Right ventricle myocardium inferior (tissue), 1 donor: ENCODE data around the gene BPIFA3. TPM values are rescaled to one million over a fixed set of nuclear protein-coding genes. Genes with fewer than 3 reads are reported as not detected.

ENCODE experiments used
- ATAC-seq: fragments of 200-7000 bp; cut with Tn5 transposase; one replicate; pipeline ENCODE4 v1.9.1; 2020; ENCODE audit warnings: mild to moderate bottlenecking, moderate library complexity
- DNase-seq: peaks from one replicate; pipeline ENCODE4 v3.0.0; 2021; ENCODE audit errors: missing footprints
- intact Hi-C: fragments of 100-400 bp; cut with DNase I; formaldehyde crosslinking; loops from one replicate; pipeline ENCODE4 v1.11.0; 2022
- total RNA-seq: library from RNA; stranded (reverse); fragmentation: NEBNext Ultra II Directional; extraction: Animal tissue kit (Norgen Biotek cat#: 25700); gene quantifications from one replicate; pipeline ENCODE4 v1.2.1, GENCODE V29; 2021
- donor health status: DM: no; HTN: yes; CAD: no; lungs with severe emphysema.

Gene BPIFA3
- total RNA-seq, 1 donor from 2014 or later, result not detected

- intact Hi-C loops, result no loop called here
- DNase-seq (no peak), ATAC-seq (no peak)
Observed at GRCh38 chr20:33209789-33210188, 7.4 kb upstream of the BPIFA3 start.

GRCh38 chr20:33210371-33210770 lies 6.8 kb upstream of the BPIFA3 start:
- intact Hi-C loops, result no loop called here
- DNase-seq, result no peak
- ATAC-seq, result no peak

- DNase-seq (no peak), ATAC-seq (no peak)
- intact Hi-C loops, result no loop called here
Observed at GRCh38 chr20:33211817-33212424, 5.2 kb upstream of the BPIFA3 start.

- no peak for ATAC-seq
- intact Hi-C loops, result loop anchor here (10.0 kb wide), 1 partner anchor 60 kb away; the partner anchor contains the start of gene BPIFB1
Observed at GRCh38 chr20:33224399-33224798, 7.2 kb downstream of the BPIFA3 start.

GRCh38 chr20:33229843-33230242 lies 12.7 kb downstream of the BPIFA3 start:
- ATAC-seq (no peak), DNase-seq (no peak)
- intact Hi-C loops, result loop anchor here (10.0 kb wide), 1 partner anchor 55 kb away; the partner anchor contains the start of gene BPIFB1

More at GRCh38 chr20:33224399-33224798, 7.2 kb downstream of the BPIFA3 start:
- no peak for DNase-seq

- intact Hi-C loops, result no loop called here
- DNase-seq (no peak), ATAC-seq (no peak)
Observed at GRCh38 chr20:33231237-33231636, 14.1 kb downstream of the BPIFA3 start.

GRCh38 chr20:33232486-33233072 lies 15.4 kb downstream of the BPIFA3 start:
- intact Hi-C loops, result no loop called here
- ATAC-seq, result no peak
- DNase-seq, result no peak

- intact Hi-C loops, result no loop called here
- ATAC-seq (no peak), DNase-seq (no peak)
Observed at GRCh38 chr20:33233129-33233774, 16.1 kb downstream of the BPIFA3 start.

- DNase-seq, result no peak
- ATAC-seq, result no peak
- intact Hi-C loops, result no loop called here
Observed at GRCh38 chr20:33234050-33234449, 16.9 kb downstream of the BPIFA3 start.

- intact Hi-C loops, result no loop called here
- DNase-seq (no peak), ATAC-seq (no peak)
Observed at GRCh38 chr20:33235696-33236095, 18.5 kb downstream of the BPIFA3 start, which contains the start of gene BPIFA1. BPIFA1 (plus strand) TSS chr20:33235996; CDS start chr20:33237712, 1,716 bp downstream.

GRCh38 chr20:33236351-33236750 lies 19.2 kb downstream of the BPIFA3 start:
- intact Hi-C loops, result no loop called here
- DNase-seq (no peak), ATAC-seq (no peak)

- DNase-seq (no peak), ATAC-seq (no peak)
- intact Hi-C loops, result no loop called here
Observed at GRCh38 chr20:33237989-33238388, 20.8 kb downstream of the BPIFA3 start.

- no peak for ATAC-seq
- intact Hi-C loops, result no loop called here
- no peak for DNase-seq
Observed at GRCh38 chr20:33239418-33239817, 22.3 kb downstream of the BPIFA3 start.

- no peak for ATAC-seq
- DNase-seq, result no peak
- intact Hi-C loops, result no loop called here
Observed at GRCh38 chr20:33239979-33240736, 23.0 kb downstream of the BPIFA3 start.

GRCh38 chr20:33240923-33241322 lies 23.8 kb downstream of the BPIFA3 start:
- intact Hi-C loops, result no loop called here
- ATAC-seq (no peak), DNase-seq (no peak)

GRCh38 chr20:33242319-33243100 lies 25.4 kb downstream of the BPIFA3 start:
- intact Hi-C loops, result no loop called here
- ATAC-seq (no peak), DNase-seq (no peak)

GRCh38 chr20:33246077-33246476 lies 28.9 kb downstream of the BPIFA3 start:
- intact Hi-C loops, result no loop called here
- ATAC-seq, result no peak
- no peak for DNase-seq

- DNase-seq, result no peak
- intact Hi-C loops, result no loop called here
- ATAC-seq, result no peak
Observed at GRCh38 chr20:33249456-33249855, 32.3 kb downstream of the BPIFA3 start.

- intact Hi-C loops, result no loop called here
- DNase-seq (no peak), ATAC-seq (no peak)
Observed at GRCh38 chr20:33250666-33251065, 33.5 kb downstream of the BPIFA3 start.
